Fibroblast of skin of left quadriceps (primary cell): ENCODE data around the gene TRAF4.

Experiments
- DNase-seq, 2 experiments: peaks; one replicate each; pipeline ENCODE4 v3.0.0-alpha.2; 2013; ENCODE audit warnings: low read depth in 2 of 2

The TRAF4 gene, protein sequence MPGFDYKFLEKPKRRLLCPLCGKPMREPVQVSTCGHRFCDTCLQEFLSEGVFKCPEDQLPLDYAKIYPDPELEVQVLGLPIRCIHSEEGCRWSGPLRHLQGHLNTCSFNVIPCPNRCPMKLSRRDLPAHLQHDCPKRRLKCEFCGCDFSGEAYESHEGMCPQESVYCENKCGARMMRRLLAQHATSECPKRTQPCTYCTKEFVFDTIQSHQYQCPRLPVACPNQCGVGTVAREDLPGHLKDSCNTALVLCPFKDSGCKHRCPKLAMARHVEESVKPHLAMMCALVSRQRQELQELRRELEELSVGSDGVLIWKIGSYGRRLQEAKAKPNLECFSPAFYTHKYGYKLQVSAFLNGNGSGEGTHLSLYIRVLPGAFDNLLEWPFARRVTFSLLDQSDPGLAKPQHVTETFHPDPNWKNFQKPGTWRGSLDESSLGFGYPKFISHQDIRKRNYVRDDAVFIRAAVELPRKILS

DNA sequence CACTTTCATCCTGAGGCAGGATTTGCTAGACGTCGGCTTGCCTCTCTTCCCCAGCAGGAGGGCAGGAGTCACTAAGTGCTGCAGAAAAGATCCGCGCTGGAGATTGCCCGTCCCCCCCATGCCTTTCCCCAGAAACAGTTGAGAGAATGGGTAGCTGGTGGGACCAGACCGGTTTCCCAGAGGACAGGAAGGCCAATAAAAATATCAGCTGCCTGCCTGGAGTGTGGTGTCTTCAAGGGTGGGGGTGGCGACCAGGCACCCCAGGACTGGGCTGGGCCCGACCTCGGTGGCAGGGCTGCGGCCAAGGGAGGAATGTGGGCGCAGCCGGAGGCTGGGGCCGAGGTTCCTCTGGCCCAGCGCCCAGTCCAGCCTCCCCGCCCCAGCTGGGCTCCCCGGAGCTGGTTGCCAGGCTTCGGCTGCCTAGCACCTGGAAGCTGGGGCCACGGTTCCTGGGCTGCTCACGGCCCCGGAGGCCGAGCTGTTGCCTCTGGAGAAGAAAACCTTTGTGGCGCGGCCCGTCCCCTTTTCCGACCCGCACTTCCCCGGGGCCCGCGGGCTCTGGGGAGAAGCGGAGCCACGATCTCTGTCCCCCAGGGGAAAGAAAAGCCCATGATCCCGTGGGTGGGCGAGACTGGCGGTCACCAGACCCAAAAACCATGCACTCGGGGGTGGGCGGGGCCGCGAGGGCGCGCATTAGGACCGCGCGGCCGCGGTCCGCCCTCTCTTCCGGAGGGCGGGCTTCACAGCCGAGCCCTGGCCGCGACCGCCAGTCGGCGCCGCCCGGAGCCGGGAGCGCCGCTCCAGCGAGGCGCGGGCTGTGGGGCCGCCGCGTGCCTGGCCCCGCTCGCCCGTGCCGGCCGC lies at the start of gene TRAF4:
TSS of gene TRAF4 (plus strand) at position 769 of the 861 bp plus-strand sequence. CDS start 102 bp downstream, outside the sequence.
- peak in 1 of 2 experiments; percentile 48 for DNase-seq

DNA sequence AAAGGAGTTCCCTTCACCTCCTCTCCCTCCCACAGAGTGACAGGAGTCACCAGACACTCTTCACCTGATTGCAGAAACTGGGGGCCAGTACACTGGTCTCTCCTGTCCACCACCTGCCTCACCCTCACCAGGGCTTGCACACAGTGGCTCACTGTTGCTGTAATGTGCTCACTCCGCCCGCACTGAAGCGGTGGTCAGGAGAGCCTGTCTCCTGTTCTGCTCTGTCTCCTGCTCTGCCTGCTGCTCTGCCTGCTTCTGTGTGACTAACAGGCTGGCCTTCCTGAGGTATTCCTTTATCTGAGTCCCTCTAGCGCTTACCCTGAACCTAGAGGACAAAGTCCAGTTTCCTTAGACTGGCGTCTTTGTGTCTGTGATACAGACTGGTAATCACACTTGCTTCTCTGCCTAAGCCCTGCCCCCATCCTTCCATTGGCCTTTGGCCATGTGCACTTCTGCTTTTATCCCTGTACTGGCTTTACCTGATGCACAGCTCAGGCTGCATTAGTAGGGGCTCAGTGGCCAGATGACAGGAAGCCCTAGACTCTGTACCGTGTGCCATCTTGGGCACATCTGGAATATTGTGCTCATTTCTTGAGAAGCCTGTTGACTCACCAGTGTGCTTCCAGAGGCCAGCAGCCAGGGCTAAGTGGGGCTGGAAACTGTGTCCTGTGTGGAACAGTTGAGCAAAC lies 45.4 kb upstream of the TRAF4 start:
- no peak for DNase-seq

DNA sequence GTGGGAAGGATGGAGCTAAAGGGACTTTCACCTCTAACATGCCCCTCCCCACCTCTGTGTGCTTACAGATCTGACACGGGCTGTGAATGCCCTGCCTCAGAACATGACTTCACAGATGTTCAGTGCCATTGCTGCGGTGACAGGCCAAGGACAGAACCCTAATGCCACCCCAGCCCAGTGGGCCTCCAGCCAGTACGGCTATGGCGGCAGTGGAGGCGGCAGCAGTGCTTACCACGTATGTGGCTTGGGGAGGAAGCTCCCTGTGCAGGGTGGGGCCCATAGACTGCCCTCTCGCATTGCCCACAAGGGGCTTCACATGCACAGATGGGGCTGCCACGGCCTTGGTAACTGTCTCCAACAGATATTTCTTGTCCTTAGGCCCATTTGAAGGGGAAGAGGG lies 43.5 kb upstream of the TRAF4 start:
- DNase-seq: no peak

DNA sequence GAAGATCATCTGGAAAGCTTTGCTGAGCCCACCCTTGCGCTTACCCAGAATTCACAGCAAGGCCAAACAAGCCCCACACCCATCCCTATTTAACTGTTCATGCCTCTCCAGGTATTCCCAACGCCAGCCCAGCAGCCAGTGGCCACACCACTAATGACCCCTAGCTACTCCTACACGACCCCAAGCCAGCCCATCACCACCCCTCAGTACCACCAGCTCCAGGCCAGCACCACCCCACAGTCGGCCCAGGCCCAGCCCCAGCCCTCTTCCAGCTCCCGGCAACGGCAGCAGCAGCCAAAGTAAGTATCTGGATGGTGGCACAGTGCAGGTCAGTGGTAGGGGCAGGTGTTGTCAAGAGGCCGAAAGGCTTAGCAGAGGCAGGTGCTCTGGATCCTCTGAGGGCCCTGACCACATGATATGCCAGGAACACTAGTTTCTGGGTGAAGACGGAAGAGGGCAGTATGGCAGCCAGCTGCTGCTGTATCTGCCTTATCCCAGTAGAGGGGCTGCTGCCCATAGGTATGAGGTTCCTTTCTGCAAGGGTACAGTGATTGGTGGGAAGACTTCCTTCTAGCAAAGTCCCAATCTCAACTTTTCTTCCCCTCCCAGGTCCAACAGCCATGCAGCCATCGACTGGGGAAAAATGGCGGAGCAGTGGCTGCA lies 42.9 kb upstream of the TRAF4 start:
- no peak for DNase-seq

DNA sequence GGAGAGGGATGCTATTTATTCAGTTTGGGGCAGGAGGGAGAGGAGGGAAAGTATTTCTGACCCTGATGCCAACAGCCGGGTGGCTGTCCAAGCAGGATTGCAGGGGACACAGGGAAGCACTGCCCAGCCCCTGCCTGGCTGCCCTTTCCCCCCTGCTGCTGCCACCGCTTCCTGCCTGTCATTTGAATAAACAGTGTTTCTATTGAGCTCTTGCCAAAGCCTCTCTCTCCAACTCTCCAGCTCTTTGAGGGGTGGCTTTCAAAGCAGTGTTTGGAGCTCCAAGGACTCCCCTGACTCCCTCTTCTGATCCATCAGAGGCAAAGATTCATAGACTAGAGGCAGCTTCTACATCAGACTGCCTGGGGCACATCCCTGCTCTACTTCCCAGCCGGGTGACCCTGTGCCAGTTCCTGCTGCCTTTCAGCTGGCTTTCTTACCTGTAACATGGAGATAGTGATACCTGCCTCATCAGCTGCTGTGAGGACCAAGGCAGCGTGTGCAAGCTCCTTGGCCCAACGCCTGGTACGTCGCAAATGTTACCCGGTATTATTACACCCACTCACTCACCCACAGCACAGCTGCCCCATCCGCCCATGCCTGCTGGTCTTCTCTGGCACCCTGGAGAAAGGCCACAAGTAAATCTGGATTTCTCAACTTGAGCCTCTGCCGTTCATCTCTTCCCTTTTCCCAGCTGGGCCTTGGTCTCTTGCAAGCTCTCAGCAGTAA lies 41.6 kb upstream of the TRAF4 start:
- no peak for DNase-seq

DNA sequence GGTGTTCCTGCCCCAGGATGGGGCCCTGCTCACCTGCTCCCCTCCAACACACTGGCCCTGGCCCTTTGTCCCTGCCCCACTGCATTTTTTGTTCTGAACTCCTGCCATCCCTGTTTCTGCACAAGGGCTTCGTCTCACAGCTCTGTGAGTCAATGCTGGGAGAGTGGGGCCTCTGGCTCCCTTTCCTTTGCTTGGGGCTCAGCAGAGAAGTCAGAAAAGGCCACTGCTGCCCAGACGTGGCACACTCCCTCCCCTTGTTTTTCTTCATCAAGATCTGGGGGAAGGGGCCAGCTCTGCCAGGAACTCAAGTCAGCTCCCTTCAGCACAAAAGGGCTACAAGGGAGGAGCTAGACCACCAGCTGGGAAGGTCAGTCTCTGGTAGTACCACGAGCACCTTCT lies 41.1 kb upstream of the TRAF4 start:
- no peak for DNase-seq

DNA sequence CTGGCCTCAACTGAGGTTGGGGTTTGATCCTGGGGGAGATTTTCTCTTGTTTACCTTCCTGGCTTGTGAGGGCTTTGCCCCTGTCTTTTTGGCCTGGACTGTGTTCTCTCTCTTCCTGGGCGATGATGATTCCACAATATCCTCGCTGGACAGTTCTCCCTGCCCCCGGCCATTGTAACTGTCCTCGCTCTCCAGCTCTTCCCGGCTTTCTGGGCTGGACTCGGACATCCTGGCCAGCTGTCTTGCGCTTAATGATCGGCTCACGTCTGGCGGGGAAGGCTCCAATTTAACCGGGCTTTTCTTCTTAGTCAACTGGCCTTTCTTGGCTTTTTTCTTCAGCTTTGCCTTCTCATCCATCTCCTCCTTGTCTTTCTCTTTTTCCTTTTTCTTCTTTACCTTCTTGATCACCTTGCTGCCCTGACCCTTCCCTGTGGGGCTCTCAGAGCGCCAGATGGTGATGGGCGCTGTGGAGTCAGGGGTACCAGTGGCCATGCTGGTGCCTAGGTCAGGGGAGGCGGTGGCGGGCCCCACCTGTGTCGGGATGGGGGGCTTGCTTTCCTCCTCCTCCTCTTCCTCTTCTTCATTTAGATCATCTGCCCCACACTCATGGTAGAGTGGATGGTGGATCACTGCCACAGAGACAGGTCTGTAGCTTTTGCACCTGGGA lies 40.1 kb upstream of the TRAF4 start:
- no peak for DNase-seq

DNA sequence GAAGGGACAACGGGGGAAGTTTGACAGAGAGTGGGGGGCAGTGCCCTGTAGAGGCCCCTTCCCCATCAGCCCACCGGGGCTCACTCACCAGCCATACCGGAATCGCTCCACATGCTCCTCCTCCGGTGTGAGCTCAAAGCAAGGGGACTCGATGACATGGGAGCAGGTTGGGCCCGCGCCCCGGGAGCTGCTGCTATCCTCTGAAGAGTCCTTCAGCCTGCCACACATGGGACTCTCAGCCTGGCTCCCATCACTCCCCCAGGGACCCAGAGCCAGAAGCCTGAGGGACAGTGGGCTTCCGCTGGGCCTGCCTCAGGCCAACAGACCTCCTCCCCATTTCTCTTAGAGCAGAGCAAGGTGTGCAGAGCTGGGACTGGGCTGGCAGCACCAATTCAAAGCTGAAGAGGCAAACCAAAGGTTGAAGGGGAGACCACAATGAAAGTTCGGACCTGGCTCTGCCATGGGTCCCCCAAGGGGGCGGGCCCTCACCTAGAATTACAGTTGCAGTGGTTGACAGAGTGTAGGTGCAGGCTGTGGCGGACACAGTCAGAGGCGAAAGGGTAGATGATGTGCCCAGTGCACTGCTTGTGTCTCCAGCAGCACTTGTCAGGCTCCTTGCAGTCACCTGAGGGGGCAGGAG lies 39.5 kb upstream of the TRAF4 start:
- no peak for DNase-seq

DNA sequence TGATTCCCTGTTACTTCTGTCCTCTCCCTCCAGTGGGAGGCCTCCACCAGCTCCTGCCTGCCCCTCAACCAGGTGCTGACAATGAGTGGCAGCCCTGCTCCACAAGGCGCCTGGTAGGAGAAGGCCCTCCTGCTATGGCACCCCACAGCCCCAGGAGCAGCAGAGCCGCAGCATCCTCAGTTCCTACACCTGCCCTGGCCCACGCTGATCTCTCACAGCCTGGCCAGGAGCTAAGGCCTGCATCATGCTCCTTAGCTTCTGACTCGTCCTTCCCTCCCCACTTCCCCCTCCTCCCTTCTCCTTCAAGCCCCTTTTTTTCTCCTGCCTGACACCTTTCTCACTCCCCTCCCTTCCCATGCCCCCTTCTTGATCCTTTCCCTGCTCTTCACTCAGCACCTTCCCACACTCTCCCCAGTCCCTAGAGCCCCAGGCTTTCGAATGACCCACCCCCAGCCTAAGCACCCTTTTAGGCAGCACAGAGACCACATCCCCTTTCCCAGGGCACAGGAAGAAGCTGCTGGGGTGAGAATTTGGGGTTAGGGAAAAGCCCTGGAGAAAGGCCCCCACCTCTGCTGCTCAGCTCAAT lies 38.6 kb upstream of the TRAF4 start:
- no peak for DNase-seq

DNA sequence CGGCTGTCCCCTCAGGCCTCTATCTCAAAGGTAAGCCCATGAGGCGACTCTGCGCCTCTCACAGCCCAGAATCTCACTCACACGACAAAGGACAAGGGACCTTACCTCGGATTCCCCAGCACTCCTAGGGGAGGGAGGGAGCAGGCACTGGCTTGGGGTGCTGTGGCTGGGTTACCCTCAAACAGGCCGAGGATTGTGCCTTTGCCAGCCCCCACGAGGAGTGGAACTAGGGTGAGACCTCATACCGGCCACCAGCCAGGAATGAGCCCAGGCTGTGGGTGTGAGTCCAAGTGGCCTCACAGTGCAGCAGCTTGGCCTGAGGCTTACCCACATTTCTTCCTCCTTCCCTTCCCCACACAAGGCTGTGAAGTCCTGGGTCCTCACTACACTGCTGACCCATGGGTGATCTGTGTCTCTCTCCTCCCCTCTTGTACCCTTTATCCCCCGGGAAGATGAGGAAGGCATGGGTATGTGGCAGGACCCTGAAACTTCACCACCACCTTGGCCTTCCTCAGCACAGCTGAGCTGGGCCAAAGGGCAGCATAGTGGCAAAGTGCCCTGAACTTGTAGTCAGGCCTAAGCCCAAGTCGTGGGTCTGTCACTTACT lies 38.0 kb upstream of the TRAF4 start:
- DNase-seq: no peak

DNA sequence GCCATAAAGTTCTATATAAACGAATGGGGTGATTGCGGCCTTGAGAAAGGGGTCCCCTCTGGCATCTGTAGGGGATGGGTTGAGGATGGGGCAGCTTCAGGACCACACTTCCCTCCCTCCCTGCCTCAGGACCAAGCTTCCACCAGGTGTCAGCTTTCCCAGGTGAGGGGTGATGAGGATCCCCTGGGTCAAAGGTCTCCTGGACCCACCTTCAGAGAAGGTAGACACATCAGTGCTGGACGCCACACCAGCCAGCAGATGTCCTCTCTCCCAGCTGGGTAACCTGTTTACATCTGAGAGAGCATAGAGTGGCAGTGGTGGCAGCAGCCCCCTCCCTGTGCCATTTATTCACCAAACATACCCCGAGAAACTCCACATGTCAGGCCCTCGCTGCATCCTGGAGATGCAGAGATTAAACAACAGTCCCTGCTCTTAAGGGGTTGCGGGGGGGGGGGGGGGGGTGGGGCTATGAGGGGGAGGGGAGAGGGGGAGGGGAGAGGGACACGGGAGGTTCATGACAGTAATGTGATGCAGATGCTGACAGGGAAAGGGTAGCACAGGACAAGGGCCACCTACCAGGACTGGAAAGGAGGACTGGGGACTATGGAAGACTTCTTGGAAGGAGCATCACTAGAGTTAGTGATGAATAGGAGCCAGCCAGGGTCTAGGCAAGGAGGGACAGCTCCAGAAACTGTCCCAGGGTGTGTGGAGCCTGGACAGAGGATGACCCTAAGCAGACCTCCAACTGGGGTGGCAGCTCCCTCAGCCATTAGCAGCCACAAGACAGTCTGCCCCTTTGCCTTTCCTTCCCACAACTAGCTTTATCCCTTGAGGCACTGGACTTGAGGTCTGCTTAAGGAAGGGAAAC lies 37.1 kb upstream of the TRAF4 start:
- DNase-seq: no peak

DNA sequence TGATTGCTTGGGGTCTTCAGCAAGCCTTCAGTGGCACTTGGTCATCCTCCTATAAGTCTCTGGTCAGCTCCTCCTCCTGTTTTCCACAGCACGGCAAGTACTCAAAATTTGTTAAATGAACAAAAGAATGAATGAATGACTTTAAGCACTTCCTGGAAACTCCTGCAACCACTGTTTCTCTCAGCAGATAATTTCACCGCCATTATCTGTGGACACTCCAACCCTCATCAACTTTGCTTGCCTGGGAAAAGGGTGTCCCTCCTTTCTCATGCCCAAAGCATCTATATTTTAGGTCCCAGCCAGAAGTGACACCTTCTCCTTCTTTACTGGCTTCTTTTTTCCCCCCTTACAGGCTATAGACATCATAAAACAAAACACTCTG lies 36.5 kb upstream of the TRAF4 start:
- no peak for DNase-seq

DNA sequence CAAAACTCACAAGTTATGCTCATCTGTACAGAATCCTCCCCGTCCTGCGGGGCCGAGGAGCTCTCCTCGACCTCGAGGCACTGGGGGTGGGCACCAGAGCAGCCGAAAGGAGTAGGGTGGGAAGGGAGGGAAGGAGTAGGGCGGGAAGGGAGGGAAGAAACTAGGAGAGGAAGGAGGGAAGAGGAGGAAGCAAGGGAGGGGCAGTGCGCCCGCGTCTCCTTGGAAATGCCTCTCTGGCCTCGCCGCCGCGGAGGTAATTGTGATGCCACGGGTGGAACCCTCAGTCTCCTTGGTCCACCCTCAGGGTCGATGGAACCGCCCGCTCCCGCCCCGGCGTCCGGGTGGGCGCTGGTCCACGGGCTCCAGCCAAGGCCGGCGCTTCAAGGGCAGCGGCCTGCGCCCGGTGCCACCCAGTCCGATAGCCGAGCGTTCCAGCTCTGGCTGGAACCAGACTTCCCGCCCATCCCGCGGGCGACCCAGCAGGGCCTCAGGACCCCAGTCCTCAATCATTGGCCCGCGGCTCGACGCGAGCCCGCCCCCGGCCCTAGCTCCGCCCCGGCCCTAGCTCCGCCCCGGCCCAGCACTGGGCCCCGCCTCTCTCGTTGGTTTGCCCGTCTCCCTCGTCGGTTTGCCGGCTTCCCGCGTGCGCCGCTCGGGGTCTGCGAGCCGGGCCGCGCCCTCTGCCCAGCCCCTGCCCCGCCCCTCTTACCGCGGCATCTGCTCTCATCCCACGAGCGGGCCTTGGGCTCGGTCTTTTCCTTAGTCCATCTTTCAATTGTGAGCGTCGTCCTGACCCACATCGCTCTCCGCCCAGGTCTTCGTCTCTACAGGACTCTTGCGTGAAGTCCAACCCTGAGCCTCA lies 32.7 kb upstream of the TRAF4 start:
- DNase-seq: peak; percentile 74 to 76

DNA sequence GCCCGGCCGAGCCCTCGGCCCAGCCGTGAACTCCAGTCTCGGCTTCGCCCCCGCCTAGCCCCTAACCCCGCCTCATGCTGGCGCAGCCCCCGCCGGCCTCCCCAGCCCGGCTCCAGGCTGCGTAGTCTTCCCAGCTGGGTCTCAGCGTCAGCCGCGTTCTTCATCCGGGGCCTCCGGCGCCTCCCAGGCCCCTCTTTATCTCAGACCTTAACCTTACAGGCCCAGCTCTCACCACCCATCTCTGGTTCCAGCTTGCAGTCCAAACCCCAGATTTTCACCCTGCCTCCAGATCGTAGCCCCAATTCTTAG lies 32.1 kb upstream of the TRAF4 start, which contains the start of gene PROCA1:
TSS of gene PROCA1 (minus strand) at position 166 of the 309 bp plus-strand sequence. CDS start 228 bp downstream, outside the sequence.
- no peak for DNase-seq

DNA sequence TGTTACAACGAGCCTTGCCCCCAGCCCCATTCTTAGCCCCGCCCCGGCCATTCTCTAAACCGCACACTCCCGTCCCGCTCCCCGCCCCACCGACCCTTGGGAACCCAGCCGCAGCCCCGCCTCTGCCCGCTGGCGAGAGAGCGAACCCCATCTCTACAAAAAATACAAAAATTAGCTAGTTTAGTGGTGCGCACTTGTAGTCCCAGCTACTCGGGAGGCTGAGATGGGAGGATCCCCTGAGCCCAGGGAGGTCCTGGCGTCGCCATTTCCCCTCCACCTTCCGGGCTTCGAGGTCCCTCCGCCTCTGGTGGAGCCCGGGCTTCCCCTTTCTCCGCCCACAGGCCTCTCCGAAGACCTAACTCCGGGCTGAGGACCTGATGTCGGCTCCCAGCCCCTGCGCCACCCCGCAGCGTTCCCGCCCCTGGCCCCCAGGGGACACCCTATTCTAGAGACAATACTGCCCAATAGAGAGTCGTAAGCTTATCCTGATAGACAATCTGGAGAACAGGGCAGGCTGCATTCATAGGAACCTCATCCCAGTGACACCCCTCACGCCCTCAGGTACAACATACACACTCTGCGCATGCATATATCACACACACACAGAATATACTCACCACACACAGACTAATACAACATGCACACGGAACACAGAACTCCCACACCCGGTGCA lies 31.6 kb upstream of the TRAF4 start:
- no peak for DNase-seq

DNA sequence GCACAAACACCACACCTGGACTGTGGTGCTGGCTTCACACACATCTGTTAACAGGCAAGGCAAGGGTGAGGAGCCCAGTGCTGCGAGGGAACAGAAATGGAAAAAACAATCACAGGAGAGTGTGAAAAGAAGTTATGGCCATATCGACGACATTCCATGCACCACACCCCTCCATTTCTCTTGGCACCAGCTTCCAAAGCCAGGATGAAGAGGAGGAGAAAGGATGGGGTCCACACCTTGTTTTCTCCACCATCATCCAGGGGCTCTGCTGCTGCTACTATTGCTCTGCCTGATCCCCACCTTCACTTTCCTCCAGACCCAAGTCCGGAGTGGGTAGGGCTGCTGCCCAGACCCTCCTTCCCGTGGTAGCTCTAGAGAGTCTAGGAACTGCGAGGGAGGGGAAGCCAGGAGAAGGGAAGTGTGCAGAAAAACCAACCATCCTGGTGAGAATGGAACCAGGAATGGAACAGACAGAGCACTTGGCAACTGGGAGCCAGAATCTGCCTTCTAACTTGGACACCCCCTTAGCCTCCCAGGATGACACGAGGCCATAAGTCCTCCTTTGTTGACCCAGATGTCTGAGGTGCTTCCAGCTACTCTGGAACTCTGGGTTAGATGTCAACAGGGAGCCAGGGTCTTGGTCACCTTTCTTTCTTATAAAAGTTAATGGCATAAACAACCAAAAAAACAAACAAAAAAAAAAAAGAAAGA lies 31.0 kb upstream of the TRAF4 start:
- DNase-seq: no peak
